HG03575 (cell line): ENCODE data around the gene VPS33A.
"Not testable (repeated sequence)": the region's sequence is repeated elsewhere in the genome, so short reads cannot be mapped to it uniquely, and the experiment has no call there.

Experiments used
- ATAC-seq: cut with Tn5 transposase; IDR thresholded peaks from one replicate; pipeline ENCODE4 v1.9.1; 2021; ENCODE audit not compliant: unreplicated experiment, insufficient number of reproducible peaks, low FRiP score; ENCODE audit errors: extremely low read depth

Gene VPS33A

DNA sequence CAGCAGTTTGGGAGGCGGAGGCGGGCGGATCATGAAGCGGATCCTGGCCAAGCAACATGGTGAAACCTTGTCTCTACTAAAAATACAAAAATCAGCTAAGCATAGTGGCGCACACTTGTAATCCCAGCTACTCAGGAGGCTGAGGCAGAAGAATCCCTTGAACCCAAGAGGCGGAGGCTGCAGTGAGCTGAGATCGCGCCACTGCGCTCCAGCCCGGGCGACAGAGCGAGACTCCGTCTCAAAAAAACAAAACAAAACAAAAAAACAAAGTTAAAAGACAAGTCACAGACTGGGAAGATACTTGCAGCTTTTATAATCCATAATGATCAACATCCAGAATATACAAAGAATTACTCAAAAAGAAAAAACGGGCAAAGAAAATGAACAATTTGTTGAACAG lies 5.6 kb downstream of the VPS33A start:
- ATAC-seq: not testable (repeated sequence)

DNA sequence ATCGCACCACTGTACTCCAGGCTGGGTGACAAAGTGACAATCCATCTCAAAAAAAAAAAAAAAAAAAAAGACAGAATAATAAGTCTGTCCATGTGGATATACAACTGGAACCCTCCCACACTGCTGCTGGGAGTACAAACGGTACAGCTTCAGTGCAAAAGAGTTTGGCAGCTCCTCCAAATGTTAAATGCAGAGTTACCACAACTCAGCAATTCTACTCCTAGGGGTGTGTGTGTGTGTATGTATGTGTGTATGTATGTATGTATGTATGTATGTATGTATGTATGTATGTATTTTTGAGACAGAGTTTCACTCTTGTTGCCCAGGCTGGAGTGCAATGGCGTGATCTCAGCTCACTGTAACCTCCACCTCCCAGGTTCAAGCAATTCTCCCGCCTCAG lies 7.4 kb downstream of the VPS33A start:
- ATAC-seq: not testable (repeated sequence)

- not testable (repeated sequence) for ATAC-seq
These were observed 7.8 kb downstream of the VPS33A start for GRCh38 chr12:122258462-122258861.

GRCh38 chr12:122250536-122250935 lies 15.8 kb downstream of the VPS33A start:
- no peak for ATAC-seq

GRCh38 chr12:122250047-122250446 lies 16.2 kb downstream of the VPS33A start:
- ATAC-seq: no peak

DNA sequence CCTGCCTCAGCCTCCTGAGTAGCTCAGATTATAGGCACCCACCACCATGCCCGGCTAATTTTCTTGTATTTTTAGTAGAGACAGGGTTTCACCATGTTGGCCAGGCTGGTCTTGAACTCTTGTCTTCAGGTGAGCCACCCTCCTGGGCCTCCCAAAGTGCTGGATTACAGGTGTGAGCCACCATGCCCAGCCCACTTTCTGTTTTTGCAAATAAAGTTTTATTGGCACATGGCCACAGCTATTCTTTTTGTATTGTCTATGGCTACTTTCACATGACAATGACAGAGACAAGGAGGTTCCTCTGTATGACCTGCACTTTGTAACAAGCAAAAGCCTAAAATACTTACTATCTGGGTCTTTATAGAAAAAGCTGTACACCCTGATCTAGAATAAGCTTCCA lies 20.7 kb downstream of the VPS33A start:
- ATAC-seq: no peak

DNA sequence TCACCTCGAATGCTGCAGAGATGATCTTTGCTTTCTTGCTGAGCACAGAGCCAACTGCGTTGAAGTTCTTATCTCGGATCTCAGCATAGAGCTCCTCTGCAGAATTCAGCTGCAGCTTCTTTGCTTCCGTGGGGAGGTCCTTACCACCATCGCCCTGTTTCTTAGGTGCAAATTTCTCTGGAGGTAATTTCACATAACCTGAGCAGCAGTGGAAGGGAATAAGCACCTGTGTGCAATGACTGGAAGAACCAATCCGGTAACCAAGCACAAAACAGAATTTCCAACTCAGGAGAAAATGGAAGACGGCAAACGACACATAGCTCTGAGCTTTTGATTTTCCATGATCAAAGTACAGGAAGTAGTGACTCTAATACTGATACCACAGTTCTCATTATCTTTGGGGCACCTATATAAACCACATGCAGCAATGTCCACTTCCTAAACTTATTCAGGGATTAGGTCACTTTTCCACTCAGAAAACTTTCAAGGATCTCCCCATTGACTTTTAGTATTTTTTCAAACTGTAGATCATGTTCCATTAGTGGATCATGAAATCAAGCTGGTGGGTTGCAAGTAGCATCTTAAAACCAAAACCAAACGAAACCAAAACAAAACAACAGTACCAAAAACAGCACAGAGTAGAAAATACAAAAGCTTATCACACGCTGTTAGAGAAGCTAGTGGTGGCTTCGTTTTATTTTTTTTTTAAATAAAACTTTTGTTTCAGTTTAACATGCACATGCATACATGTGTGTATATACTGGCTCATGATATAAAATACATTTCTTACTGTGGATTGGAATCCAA lies 21.5 kb downstream of the VPS33A start:
- ATAC-seq: no peak

GRCh38 chr12:122243965-122244364 lies 22.3 kb downstream of the VPS33A start:
- no peak for ATAC-seq

DNA sequence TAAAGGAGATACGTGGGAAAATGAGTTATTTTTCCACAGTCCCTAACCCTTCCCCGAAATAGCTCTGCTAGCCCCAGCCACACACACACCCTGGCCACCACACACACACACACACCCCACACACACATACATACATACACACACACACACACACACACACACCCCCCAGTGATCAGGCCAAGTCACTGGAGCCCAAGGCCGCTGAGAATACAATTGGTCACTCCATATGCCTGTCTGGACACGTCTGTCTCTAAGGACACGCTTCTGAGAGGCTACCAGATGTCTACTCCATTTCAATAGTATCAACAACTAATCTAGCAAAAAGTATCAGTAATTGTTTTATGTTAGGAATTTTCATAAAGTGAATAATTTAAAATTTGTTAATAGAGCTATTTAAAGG lies 27.4 kb downstream of the VPS33A start:
- ATAC-seq: no peak

DNA sequence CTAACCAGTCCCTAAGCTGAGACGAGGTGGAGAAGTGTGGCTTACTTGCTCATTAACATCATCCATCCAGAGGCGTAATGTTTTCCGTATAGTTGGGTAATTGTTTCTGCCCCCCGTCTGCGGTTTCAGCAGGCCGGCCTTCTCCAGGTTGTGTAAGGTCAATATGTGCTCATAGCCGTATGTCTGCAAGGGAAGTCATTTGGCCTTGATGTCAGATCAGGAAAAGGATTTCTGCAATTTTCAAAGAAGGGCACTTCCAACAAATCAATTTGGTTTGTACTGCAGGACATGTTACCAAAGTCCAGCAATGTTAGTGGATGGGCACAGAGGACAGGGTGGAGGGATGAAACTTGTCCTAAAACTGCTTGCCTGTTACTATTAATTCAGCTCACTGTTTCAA lies 30.6 kb downstream of the VPS33A start:
- ATAC-seq: no peak

- ATAC-seq: no peak
These were observed 33.6 kb downstream of the VPS33A start for GRCh38 chr12:122232691-122233090.

GRCh38 chr12:122230798-122231197 lies 35.5 kb downstream of the VPS33A start:
- no peak for ATAC-seq

GRCh38 chr12:122228092-122228491 lies 38.2 kb downstream of the VPS33A start:
- no peak for ATAC-seq

GRCh38 chr12:122227341-122227740 lies 39.0 kb downstream of the VPS33A start:
- ATAC-seq: no peak

GRCh38 chr12:122226366-122227125 lies 39.7 kb downstream of the VPS33A start:
- peak; percentile 5 for ATAC-seq

- peak; percentile 59 for ATAC-seq
These were observed 40.5 kb downstream of the VPS33A start, which contains the start of gene DIABLO for GRCh38 chr12:122225683-122226365. DIABLO (minus strand) TSS chr12:122226052; CDS start chr12:122226014, 38 bp downstream.

- ATAC-seq: no peak
These were observed 49.8 kb downstream of the VPS33A start for GRCh38 chr12:122216445-122216844.

- no peak for ATAC-seq
These were observed 50.5 kb downstream of the VPS33A start for GRCh38 chr12:122215771-122216170.

- no peak for ATAC-seq
These were observed 58.0 kb downstream of the VPS33A start for GRCh38 chr12:122208073-122208820.
